ENCODE data around the gene IQSEC2.

IQSEC2 gene

GRCh38 chrX:53257670-53258423 lies 23.5 kb downstream of the IQSEC2 start:
- H3K9ac ChIP-seq (ENCODE audit: low read length) = no peak overlapping the region
- H3K36me3 ChIP-seq (ENCODE audit: control insufficient read depth, insufficient read depth, low read length) = no peaks in the 10 kb centered on the region
- no peaks in the 10 kb centered on the region for H3K4me1 ChIP-seq (ENCODE audit: control insufficient read depth, insufficient read depth, low read length)
- H3K4me3 ChIP-seq (ENCODE audit: low read length) = no peak overlapping the region
- H3K27ac ChIP-seq (ENCODE audit: low read depth, low read length) = no peak overlapping the region
- H3K27me3 ChIP-seq (ENCODE audit: control insufficient read depth, insufficient read depth, low read length) = peaks cover 4% of the 10 kb centered on the region

GRCh38 chrX:53257166-53257565 lies 24.2 kb downstream of the IQSEC2 start:
- Histone ChIP-seq H3K36me3 (ENCODE audit: control insufficient read depth, insufficient read depth, low read length) (no peaks in the 10 kb centered on the region), H3K4me3 (ENCODE audit: low read length) (no peak overlapping the region), H3K9ac (ENCODE audit: low read length) (no peak overlapping the region), H3K27me3 (ENCODE audit: control insufficient read depth, insufficient read depth, low read length) (peaks cover 4% of the 10 kb centered on the region), H3K27ac (ENCODE audit: low read depth, low read length) (no peak overlapping the region), H3K4me1 (ENCODE audit: control insufficient read depth, insufficient read depth, low read length) (no peaks in the 10 kb centered on the region)

GRCh38 chrX:53256446-53257041 lies 24.8 kb downstream of the IQSEC2 start:
- H3K27ac ChIP-seq (ENCODE audit: low read depth, low read length) = no peak overlapping the region
- peaks cover 4% of the 10 kb centered on the region for H3K27me3 ChIP-seq (ENCODE audit: control insufficient read depth, insufficient read depth, low read length)
- no peaks in the 10 kb centered on the region for H3K36me3 ChIP-seq (ENCODE audit: control insufficient read depth, insufficient read depth, low read length)
- no peak overlapping the region for H3K4me3 ChIP-seq (ENCODE audit: low read length)
- no peak overlapping the region for H3K9ac ChIP-seq (ENCODE audit: low read length)
- no peaks in the 10 kb centered on the region for H3K4me1 ChIP-seq (ENCODE audit: control insufficient read depth, insufficient read depth, low read length)

- no peak overlapping the region for H3K27ac ChIP-seq (ENCODE audit: low read depth, low read length)
- H3K27me3 ChIP-seq (ENCODE audit: control insufficient read depth, insufficient read depth, low read length) = peaks cover 4% of the 10 kb centered on the region
- no peak overlapping the region for H3K9ac ChIP-seq (ENCODE audit: low read length)
- no peaks in the 10 kb centered on the region for H3K4me1 ChIP-seq (ENCODE audit: control insufficient read depth, insufficient read depth, low read length)
- H3K36me3 ChIP-seq (ENCODE audit: control insufficient read depth, insufficient read depth, low read length) = no peaks in the 10 kb centered on the region
- H3K4me3 ChIP-seq (ENCODE audit: low read length) = no peak overlapping the region
Measured at GRCh38 chrX:53255738-53256191, 25.6 kb downstream of the IQSEC2 start.

- Histone ChIP-seq H3K27ac (ENCODE audit: low read depth, low read length) (no peak overlapping the region), H3K4me3 (ENCODE audit: low read length) (no peak overlapping the region), H3K36me3 (ENCODE audit: control insufficient read depth, insufficient read depth, low read length) (no peaks in the 10 kb centered on the region), H3K9ac (ENCODE audit: low read length) (no peak overlapping the region), H3K27me3 (ENCODE audit: control insufficient read depth, insufficient read depth, low read length) (peaks cover 4% of the 10 kb centered on the region), H3K4me1 (ENCODE audit: control insufficient read depth, insufficient read depth, low read length) (no peaks in the 10 kb centered on the region)
Measured at GRCh38 chrX:53254570-53255461, 26.6 kb downstream of the IQSEC2 start.

GRCh38 chrX:53253293-53254020 lies 27.9 kb downstream of the IQSEC2 start:
- Histone ChIP-seq H3K4me3 (ENCODE audit: low read length) (no peak overlapping the region), H3K9ac (ENCODE audit: low read length) (no peak overlapping the region), H3K36me3 (ENCODE audit: control insufficient read depth, insufficient read depth, low read length) (no peaks in the 10 kb centered on the region), H3K4me1 (ENCODE audit: control insufficient read depth, insufficient read depth, low read length) (no peaks in the 10 kb centered on the region), H3K27ac (ENCODE audit: low read depth, low read length) (no peak overlapping the region), H3K27me3 (ENCODE audit: control insufficient read depth, insufficient read depth, low read length) (peaks cover 4% of the 10 kb centered on the region)

GRCh38 chrX:53251307-53251706 lies 30.1 kb downstream of the IQSEC2 start:
- H3K4me3 ChIP-seq (ENCODE audit: low read length) = no peak overlapping the region
- no peak overlapping the region for H3K27ac ChIP-seq (ENCODE audit: low read depth, low read length)
- no peak overlapping the region for H3K9ac ChIP-seq (ENCODE audit: low read length)
- no peaks in the 10 kb centered on the region for H3K4me1 ChIP-seq (ENCODE audit: control insufficient read depth, insufficient read depth, low read length)
- peaks cover 2% of the 10 kb centered on the region for H3K27me3 ChIP-seq (ENCODE audit: control insufficient read depth, insufficient read depth, low read length)
- H3K36me3 ChIP-seq (ENCODE audit: control insufficient read depth, insufficient read depth, low read length) = no peaks in the 10 kb centered on the region

GRCh38 chrX:53250556-53250955 lies 30.8 kb downstream of the IQSEC2 start:
- Histone ChIP-seq H3K4me3 (ENCODE audit: low read length) (no peak overlapping the region), H3K4me1 (ENCODE audit: control insufficient read depth, insufficient read depth, low read length) (no peaks in the 10 kb centered on the region), H3K36me3 (ENCODE audit: control insufficient read depth, insufficient read depth, low read length) (no peaks in the 10 kb centered on the region), H3K27ac (ENCODE audit: low read depth, low read length) (no peak overlapping the region), H3K9ac (ENCODE audit: low read length) (no peak overlapping the region), H3K27me3 (ENCODE audit: control insufficient read depth, insufficient read depth, low read length) (peaks cover under 1% of the 10 kb centered on the region)

- Histone ChIP-seq H3K27me3 (ENCODE audit: control insufficient read depth, insufficient read depth, low read length) (no peaks in the 10 kb centered on the region), H3K4me1 (ENCODE audit: control insufficient read depth, insufficient read depth, low read length) (no peaks in the 10 kb centered on the region), H3K36me3 (ENCODE audit: control insufficient read depth, insufficient read depth, low read length) (no peaks in the 10 kb centered on the region), H3K27ac (ENCODE audit: low read depth, low read length) (no peak overlapping the region), H3K4me3 (ENCODE audit: low read length) (no peak overlapping the region), H3K9ac (ENCODE audit: low read length) (no peak overlapping the region)
Measured at GRCh38 chrX:53249408-53250042, 31.9 kb downstream of the IQSEC2 start.

GRCh38 chrX:53247928-53248327 lies 33.5 kb downstream of the IQSEC2 start:
- H3K36me3 ChIP-seq (ENCODE audit: control insufficient read depth, insufficient read depth, low read length) = no peaks in the 10 kb centered on the region
- H3K4me1 ChIP-seq (ENCODE audit: control insufficient read depth, insufficient read depth, low read length) = no peaks in the 10 kb centered on the region
- no peak overlapping the region for H3K27ac ChIP-seq (ENCODE audit: low read depth, low read length)
- H3K27me3 ChIP-seq (ENCODE audit: control insufficient read depth, insufficient read depth, low read length) = no peaks in the 10 kb centered on the region
- H3K9ac ChIP-seq (ENCODE audit: low read length) = no peak overlapping the region
- no peak overlapping the region for H3K4me3 ChIP-seq (ENCODE audit: low read length)

- H3K9ac ChIP-seq (ENCODE audit: low read length) = no peak overlapping the region
- H3K27ac ChIP-seq (ENCODE audit: low read depth, low read length) = no peak overlapping the region
- no peak overlapping the region for H3K4me3 ChIP-seq (ENCODE audit: low read length)
- no peaks in the 10 kb centered on the region for H3K36me3 ChIP-seq (ENCODE audit: control insufficient read depth, insufficient read depth, low read length)
- no peaks in the 10 kb centered on the region for H3K27me3 ChIP-seq (ENCODE audit: control insufficient read depth, insufficient read depth, low read length)
- no peaks in the 10 kb centered on the region for H3K4me1 ChIP-seq (ENCODE audit: control insufficient read depth, insufficient read depth, low read length)
Measured at GRCh38 chrX:53246231-53246630, 35.2 kb downstream of the IQSEC2 start.

All from rectal smooth muscle tissue (tissue), 1 donor.